Measurements from ENCODE around the gene GPR68.
"Not testable (repeated sequence)": the region's sequence is repeated elsewhere in the genome, so short reads cannot be mapped to it uniquely, and the experiment has no call there.

Gene GPR68

DNA sequence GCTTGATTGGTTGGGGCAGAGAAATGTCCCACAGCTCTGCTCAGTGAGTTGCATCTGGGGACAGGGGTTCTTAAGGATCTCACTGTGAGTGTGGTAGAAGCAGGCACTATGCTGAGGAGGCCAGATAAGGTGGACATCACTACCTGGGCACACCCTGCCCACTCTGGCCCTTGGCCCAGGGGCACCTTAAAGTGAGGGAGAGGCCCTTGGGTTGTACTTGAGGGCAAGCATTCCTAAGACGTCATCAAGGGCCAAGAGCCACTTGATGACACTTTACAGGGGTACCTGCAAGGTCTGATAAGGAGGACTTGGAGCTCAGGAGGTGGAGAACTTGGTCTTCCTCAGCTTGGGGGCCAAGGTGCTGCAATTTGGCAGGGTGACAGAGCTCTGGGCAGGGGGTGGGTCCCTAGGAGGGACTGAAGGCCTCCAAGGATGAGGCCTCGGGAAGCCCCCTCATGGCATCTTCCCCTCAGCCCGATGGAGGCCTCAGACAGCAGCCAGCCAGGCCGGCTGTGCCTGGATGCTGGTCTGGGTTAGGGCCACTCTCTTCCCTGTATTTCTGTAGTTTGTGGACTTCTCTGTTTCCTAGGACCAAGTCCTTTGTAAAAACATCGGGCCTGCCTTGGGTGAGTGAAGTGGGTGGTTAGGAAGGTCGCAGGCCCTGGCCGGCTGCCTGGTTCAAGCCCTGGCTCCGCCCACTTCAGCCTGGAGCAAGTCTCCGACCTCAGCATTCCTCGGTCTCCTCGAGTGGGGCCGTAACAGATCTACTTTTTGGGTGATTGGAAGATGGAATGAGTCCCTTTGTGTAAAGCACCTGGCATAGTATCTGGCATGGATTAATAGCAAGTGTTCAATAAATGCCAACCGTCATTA is 24.8 kb downstream of the GPR68 start:
- in situ Hi-C loops (cut with HindIII; ENCODE audit: low pct_ligation_motif_present, low pct_unique_long_range_greater_than_20kb, low sequenced_read_pairs), result no loop called here
- no peak for DNase-seq

DNA sequence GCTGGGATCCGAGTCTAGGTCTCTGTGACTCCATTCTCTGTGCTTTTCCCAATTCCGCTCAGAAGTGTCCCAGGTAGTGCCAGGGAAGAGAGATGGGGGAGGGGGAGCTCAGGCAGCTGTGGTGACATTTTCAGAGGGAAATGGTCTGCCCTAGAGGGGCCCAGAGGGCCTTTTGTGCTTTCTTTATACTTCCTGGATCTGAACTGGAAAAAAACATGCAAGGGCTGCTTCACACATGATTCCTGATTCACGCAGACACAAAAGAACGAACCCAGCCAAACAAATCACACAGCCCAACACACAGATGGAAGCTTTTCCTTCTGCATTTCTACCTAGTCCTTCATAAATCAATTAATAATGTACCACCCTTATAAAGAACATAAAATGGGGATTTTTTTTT is 26.5 kb downstream of the GPR68 start:
- no peak for DNase-seq
- in situ Hi-C loops (cut with HindIII; ENCODE audit: low pct_ligation_motif_present, low pct_unique_long_range_greater_than_20kb, low sequenced_read_pairs), result no loop called here

GRCh38 chr14:91216731-91217226 is 27.7 kb downstream of the GPR68 start:
- no peak for DNase-seq
- in situ Hi-C loops (cut with HindIII; ENCODE audit: low pct_ligation_motif_present, low pct_unique_long_range_greater_than_20kb, low sequenced_read_pairs), result no loop called here

- DNase-seq, result no peak
- in situ Hi-C loops (cut with HindIII; ENCODE audit: low pct_ligation_motif_present, low pct_unique_long_range_greater_than_20kb, low sequenced_read_pairs), result no loop called here
Measured at GRCh38 chr14:91215381-91215780, 29.1 kb downstream of the GPR68 start.

DNA sequence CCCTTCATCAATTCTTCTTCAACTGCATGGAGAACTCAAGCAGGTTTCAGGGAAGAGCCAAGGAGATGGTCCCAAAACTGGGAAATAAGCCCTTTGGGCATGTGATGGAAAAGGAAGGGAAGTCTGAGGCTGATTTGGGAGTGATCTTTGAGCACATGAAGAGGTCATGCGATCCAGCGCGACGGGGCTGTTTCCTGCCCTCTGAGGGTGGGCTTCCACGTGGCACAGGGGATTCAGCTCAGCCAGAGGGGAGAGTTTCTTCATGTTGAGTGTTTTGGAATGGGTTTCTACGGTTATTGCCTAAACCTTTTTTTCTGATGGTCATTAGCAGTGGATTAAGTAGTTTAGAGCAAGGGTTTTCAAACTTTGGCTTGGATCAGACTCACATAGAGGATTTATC is 30.2 kb downstream of the GPR68 start:
- no peak for DNase-seq
- in situ Hi-C loops (cut with HindIII; ENCODE audit: low pct_ligation_motif_present, low pct_unique_long_range_greater_than_20kb, low sequenced_read_pairs), result no loop called here

DNA sequence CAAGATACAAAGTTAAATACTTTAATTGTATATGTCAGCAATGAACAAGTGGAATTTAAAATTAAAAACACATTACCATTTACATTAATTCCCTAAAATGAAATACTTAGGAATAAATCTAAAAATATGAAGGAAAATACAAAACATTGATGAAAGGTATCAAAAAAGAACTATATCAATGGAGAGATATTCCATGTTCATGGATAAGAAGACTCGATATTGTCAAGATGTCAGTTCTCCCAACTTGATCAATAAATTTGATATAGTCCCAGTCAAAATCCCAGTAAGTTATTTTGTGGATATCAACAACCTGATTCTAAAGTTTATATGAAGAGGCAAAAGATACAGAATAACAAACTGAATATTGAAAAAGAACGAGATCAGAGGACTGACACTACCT is 33.5 kb downstream of the GPR68 start:
- DNase-seq, result no peak
- in situ Hi-C loops (cut with HindIII; ENCODE audit: low pct_ligation_motif_present, low pct_unique_long_range_greater_than_20kb, low sequenced_read_pairs), result no loop called here

- DNase-seq, result no peak
- in situ Hi-C loops (cut with HindIII; ENCODE audit: low pct_ligation_motif_present, low pct_unique_long_range_greater_than_20kb, low sequenced_read_pairs), result no loop called here
Measured at GRCh38 chr14:91207008-91207407, 37.5 kb downstream of the GPR68 start.

DNA sequence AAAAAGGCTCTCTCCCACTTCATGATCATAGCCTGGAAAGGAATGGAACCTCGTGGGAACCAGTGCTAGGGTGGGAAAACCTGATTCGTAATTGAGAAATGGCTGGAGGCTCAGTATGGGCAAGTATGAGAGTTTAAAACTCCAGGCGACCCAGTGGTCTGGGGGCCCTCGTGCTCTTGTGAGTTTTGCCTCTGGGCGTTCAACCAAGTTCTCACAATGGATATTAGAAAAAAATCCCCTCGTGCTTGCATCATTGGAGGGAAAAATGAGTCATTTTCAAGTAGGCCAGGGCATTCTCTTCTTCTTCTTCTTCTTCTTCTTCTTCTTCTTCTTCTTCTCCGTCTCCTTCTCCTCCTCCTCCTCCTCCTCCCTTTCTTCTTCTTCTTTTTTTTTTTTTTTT is 39.0 kb downstream of the GPR68 start:
- in situ Hi-C loops (cut with HindIII; ENCODE audit: low pct_ligation_motif_present, low pct_unique_long_range_greater_than_20kb, low sequenced_read_pairs), result no loop called here
- no peak for DNase-seq

- DNase-seq, result no peak
- in situ Hi-C loops (cut with HindIII; ENCODE audit: low pct_ligation_motif_present, low pct_unique_long_range_greater_than_20kb, low sequenced_read_pairs), result no loop called here
Measured at GRCh38 chr14:91204657-91205056, 39.8 kb downstream of the GPR68 start.

DNA sequence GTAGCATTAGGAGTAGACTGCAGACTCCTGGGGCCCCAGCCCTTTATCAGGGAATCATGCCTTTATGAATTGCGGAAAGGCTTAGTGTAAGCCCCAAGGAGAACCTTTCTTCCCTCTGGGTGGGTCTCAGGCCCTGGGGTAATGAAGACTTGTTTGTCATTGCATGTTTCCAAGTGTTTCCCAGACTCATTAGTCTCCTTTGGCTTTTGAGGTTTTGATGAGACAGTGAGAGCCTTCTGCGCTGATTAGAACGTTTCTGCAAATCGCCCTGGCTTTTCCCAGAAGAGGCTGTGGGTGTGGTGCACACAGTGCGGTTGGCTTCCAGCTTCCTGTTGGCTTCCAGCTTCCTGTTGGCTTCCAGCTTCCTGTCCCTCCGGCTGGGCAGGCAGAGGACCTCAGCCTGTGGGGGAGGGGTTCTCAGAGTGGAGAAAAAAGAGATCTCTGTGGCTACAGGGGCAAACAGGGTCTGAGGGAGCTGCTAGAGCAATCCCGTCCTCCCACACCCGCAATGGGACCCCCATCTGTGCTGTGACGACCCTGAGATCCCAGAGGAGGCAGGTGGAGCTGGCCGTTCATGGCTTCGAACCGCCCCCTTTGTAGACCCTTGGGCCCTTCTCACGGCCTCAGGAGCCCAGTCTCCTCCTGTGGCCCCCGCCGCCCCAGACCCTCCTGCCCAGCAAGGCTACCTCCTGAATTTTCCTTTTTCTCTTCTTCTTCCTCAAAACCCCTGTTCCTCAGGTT is 42.1 kb downstream of the GPR68 start:
- no peak for DNase-seq
- in situ Hi-C loops (cut with HindIII; ENCODE audit: low pct_ligation_motif_present, low pct_unique_long_range_greater_than_20kb, low sequenced_read_pairs), result no loop called here

GRCh38 chr14:91200802-91201201 is 43.7 kb downstream of the GPR68 start:
- in situ Hi-C loops (cut with HindIII; ENCODE audit: low pct_ligation_motif_present, low pct_unique_long_range_greater_than_20kb, low sequenced_read_pairs); DNase-seq: not testable (repeated sequence)

- DNase-seq, result no peak
- in situ Hi-C loops (cut with HindIII; ENCODE audit: low pct_ligation_motif_present, low pct_unique_long_range_greater_than_20kb, low sequenced_read_pairs), result loop anchor here (25.0 kb wide), 1 partner anchor 90 kb away; no protein-coding TSS in a partner anchor
Measured at GRCh38 chr14:91197631-91198030, 46.9 kb downstream of the GPR68 start.

DNA sequence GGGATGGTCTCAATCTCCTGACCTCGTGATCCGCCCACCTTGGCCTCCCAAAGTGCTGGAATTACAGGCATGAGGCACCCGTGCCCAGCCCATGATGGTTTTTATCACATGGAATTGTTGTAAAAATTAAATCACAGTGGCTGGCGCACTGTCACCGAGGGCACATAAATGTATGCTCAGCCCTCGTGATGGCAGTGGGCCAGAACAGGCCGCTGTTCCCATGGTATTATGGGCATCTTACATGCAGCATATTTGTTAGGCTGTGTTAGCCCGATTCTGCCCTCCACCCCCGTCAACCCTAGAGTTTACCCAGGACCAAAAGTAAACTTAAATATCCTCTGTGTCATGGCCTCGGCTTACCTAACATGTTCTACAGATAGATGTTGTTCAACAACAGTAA is 48.6 kb downstream of the GPR68 start:
- no peak for DNase-seq
- in situ Hi-C loops (cut with HindIII; ENCODE audit: low pct_ligation_motif_present, low pct_unique_long_range_greater_than_20kb, low sequenced_read_pairs), result loop anchor here (25.0 kb wide), 1 partner anchor 91 kb away; no protein-coding TSS in a partner anchor

GRCh38 chr14:91193069-91193468 is 51.4 kb downstream of the GPR68 start:
- in situ Hi-C loops (cut with HindIII; ENCODE audit: low pct_ligation_motif_present, low pct_unique_long_range_greater_than_20kb, low sequenced_read_pairs), result loop anchor here (25.0 kb wide), 1 partner anchor 94 kb away; no protein-coding TSS in a partner anchor
- no peak for DNase-seq

GRCh38 chr14:91190853-91191252 is 53.7 kb downstream of the GPR68 start:
- in situ Hi-C loops (cut with HindIII; ENCODE audit: low pct_ligation_motif_present, low pct_unique_long_range_greater_than_20kb, low sequenced_read_pairs), result loop anchor here (25.0 kb wide), 1 partner anchor 96 kb away; no protein-coding TSS in a partner anchor
- no peak for DNase-seq

DNA sequence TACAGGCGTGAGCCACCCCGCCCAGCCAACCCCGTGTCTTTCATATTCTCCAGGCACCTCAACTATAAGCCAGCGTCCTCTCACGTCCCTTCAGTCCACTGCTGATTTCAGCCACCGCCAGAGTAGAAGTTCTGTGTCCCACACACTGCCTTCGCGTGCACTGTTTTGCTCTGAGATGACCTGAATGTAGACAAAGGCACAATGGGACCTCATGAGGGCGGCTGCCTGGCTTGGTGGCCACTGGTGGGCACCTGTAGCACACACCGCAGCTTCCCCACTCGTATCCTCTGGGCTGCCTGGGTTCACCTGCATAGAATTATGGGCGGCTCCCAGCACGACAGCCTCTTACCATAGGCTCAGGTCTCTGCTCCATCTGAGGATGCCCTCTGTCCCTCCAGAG is 57.2 kb downstream of the GPR68 start:
- no peak for DNase-seq
- in situ Hi-C loops (cut with HindIII; ENCODE audit: low pct_ligation_motif_present, low pct_unique_long_range_greater_than_20kb, low sequenced_read_pairs), result loop anchor here (25.0 kb wide), 1 partner anchor 100 kb away; no protein-coding TSS in a partner anchor

DNA sequence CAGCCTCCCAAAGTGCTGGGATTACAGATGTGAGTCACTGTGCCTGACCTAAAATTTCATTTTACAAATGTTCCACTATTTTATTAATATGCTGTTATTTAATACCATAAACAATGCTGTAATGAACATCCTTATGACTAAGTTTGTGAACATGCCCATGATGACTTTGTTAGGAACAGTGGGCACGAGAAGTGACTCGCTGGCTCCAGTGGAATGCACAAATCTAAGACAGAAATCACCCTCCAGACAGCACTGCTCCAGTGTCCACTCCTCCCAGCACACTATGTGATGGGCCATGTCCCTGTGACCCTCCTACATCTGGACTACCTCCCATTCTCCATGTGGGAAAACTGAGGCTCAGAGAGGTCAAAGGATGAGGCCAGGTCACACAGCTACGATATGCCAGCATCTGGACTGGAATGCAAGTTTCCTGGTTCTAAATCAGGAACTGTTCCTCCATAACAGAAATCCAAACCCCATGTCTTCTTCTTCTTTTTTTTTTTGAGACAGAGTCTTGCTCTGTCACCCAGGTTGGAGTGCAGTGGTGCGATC is 57.9 kb downstream of the GPR68 start:
- no peak for DNase-seq
- in situ Hi-C loops (cut with HindIII; ENCODE audit: low pct_ligation_motif_present, low pct_unique_long_range_greater_than_20kb, low sequenced_read_pairs), result loop anchor here (25.0 kb wide), 1 partner anchor 101 kb away; no protein-coding TSS in a partner anchor

- in situ Hi-C loops (cut with HindIII; ENCODE audit: low pct_ligation_motif_present, low pct_unique_long_range_greater_than_20kb, low sequenced_read_pairs), result loop anchor here (25.0 kb wide), 1 partner anchor 102 kb away; no protein-coding TSS in a partner anchor
Measured at GRCh38 chr14:91185721-91186120, 58.8 kb downstream of the GPR68 start.

DNA sequence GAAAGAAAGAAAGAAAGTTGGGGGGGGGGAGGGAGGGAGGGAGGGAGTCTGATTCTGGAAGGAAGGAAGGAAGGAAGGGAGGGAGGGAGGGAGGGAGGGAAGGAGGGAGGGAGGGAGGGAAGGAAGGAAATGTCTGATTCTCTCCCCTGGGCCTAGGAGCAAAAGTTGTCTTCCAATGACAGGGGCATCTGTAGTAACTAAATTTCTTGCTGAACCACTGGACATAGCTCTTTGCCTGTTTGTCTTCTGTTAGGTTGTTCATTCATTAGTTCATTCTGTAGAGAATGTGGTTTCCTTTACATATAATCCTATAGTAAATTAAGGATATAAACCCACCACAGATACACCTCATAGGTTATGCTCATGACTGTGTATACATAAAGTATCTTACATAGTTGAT is 59.9 kb downstream of the GPR68 start:
- no peak for DNase-seq
- in situ Hi-C loops (cut with HindIII; ENCODE audit: low pct_ligation_motif_present, low pct_unique_long_range_greater_than_20kb, low sequenced_read_pairs), result loop anchor here (25.0 kb wide), 1 partner anchor 103 kb away; no protein-coding TSS in a partner anchor

More at GRCh38 chr14:91185721-91186120, 58.8 kb downstream of the GPR68 start:
- DNase-seq, result no peak
